Ovary (tissue), 3 donors: ENCODE results near the gene C16orf95.

Source experiments
- CTCF ChIP-seq, 3 donors: fragments of 450-650 bp in 2 of 3; fragments of 200-600 bp in 1 of 3; IDR thresholded peaks; one replicate each; pipeline versions ENCODE4 v1.5.1 to v1.8.0; 2016 to 2022; ENCODE audit warnings: antibody characterized with exemption in 3 of 3, mild to moderate bottlenecking in 1 of 3
- EP300 ChIP-seq: sonication (generic); formaldehyde crosslinking; IDR thresholded peaks from one replicate; pipeline ENCODE4 v1.6.1; 2017; ENCODE audit warnings: antibody characterized with exemption
- donor health status: DM: no; HTN: no; CAD: no.

GRCh38 chr16:87259431-87259830 is 57.8 kb downstream of the C16orf95 start:
- no peak for TF ChIP-seq EP300
- no peak for TF ChIP-seq CTCF (IDR thresholded peaks at IDR 0.05)
